Upper lobe of left lung (tissue), 6 donors: ENCODE measurements around the gene TSPAN1. TPM values are rescaled to one million over a fixed set of nuclear protein-coding genes. Genes with fewer than 3 reads are reported as not detected.

Source experiments
- ATAC-seq, 2 donors: fragments of 200-7000 bp; cut with Tn5 transposase; one replicate each; pipeline ENCODE4 v1.9.1; 2022; ENCODE audit warnings: mild to moderate bottlenecking in 2 of 2, moderate library complexity in 2 of 2; ENCODE audit not compliant: low FRiP score in 2 of 2
- DNase-seq, 2 donors: peaks; one replicate each; pipeline ENCODE4 v3.0.0-alpha.2; 2019 to 2020
- H3K27ac ChIP-seq, 4 donors: fragments of 200-600 bp; sonication (generic); one replicate each; pipeline ENCODE4 v1.5.1; 2016 to 2019
- H3K27me3 ChIP-seq, 4 donors: fragments of 200-600 bp; sonication (generic); one replicate each; pipeline ENCODE4 v1.5.1; 2017 to 2019
- H3K36me3 ChIP-seq, 4 donors: fragments of 200-600 bp; sonication (generic); one replicate each; pipeline ENCODE4 v1.5.1; 2016 to 2019
- H3K4me1 ChIP-seq, 4 donors: fragments of 200-600 bp; sonication (generic); one replicate each; pipeline ENCODE4 v1.5.1; 2018 to 2019
- H3K4me3 ChIP-seq, 4 donors: fragments of 200-600 bp; sonication (generic); one replicate each; pipeline ENCODE4 v1.5.1; 2017 to 2019; ENCODE audit warnings: mild to moderate bottlenecking in 2 of 4, moderate library complexity in 1 of 4
- H3K9me3 ChIP-seq, 4 donors: fragments of 200-600 bp; sonication (generic); one replicate each; pipeline ENCODE4 v1.5.1; 2018 to 2019
- EP300 ChIP-seq, 4 donors: sonication (generic); formaldehyde crosslinking; IDR thresholded peaks; one replicate each; pipeline ENCODE4 v1.5.1; 2017; ENCODE audit warnings: antibody characterized with exemption in 4 of 4, control low read depth in 2 of 4
- POLR2A ChIP-seq, 4 donors: fragments of 450-650 bp; IDR thresholded peaks; one replicate each; pipeline ENCODE4 v1.5.1; 2016 to 2017; ENCODE audit warnings: antibody characterized with exemption in 4 of 4, mild to moderate bottlenecking in 2 of 4
- POLR2AphosphoS5 ChIP-seq, 2 donors: sonication (generic); formaldehyde crosslinking; IDR thresholded peaks; one replicate each; pipeline ENCODE4 v1.5.1; 2017; ENCODE audit warnings: antibody characterized with exemption in 2 of 2
- WGBS, 2 donors: methylation state at CpG; one replicate each; pipeline ENCODE4 v1.1.5; 2017 to 2018; 5-methylcytosine and 5-hydroxymethylcytosine counted together
- total RNA-seq, 6 donors: library from RNA; depleted of rRNA in 4 of 6; stranded (reverse); fragments of >200 nt in 4 of 6; gene quantifications; one replicate each; pipeline versions ENCODE4 v1.1.0 to v1.2.1, GENCODE V29; 2016 to 2021
- TF ChIP-seq, protein P1 (sequence below), 6 experiments: fragments of 450-650 bp in 4 of 6; fragments of 200-600 bp in 2 of 6; sonication (generic) in 2 of 6; IDR thresholded peaks; one replicate each; pipeline ENCODE4 v1.5.1; 2016 to 2019; ENCODE audit warnings: antibody characterized with exemption in 6 of 6
- donor health status: DM: no; HTN: no; CAD: no; lungs with moderate emphysema.
- donor health status: DM: no; HTN: yes; CAD: no; lungs with severe emphysema.

Gene TSPAN1
- total RNA-seq, 6 donors from 2014 or later = 12.2 to 109 (median 31.2) TPM

DNA sequence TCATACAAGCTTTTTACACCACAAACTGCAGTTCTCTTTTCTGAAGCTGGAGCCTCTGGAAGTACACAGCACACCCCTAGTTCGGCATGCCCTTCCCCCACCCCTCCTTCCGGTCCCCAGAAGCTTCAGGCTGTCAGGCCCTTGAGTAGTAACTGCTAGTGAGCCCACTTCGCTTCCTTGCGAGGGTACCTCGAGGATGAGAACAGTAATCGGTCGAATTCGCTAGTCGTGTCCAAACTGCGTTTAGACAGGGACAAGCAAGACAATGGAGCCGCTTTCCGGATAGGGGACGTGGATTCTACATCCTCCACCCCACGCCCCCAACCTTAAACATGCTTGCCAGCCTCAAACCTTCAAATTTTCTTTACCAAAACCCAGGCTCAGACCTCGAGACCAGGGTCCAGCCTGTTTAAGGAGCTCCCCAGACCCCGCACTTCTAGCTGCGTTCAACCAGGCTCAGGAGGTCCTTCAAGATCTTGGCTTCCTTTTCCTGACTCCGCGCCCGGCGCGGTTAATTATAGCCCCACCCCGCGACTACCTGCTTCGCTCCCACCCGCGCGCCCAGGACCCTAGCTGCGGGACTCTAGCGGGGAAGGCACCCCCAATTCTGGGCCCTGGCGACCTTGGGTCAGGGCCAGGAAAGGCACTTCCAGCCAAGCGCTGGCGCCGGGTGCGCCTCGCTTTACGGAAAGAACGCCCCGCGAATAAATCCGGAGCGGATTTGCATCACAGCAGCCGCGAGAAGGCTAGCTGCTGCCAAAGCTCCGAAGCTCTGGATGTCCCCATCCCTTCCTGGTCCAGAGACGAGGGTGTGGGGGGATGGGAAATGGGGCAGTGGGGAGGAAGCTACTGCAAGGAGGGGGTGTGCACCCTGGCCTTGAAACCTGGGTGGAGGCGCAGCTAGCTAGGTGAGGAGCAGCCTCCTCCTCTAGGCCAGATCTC, 8.1 kb upstream of the TSPAN1 start:
- DNase-seq (peak; percentile 71 to 88), ATAC-seq (peak; percentile 46 to 49)
- Histone ChIP-seq H3K27ac (peak overlapping the region; percentile 89 to 92 (median 92)), H3K36me3 (no peaks in the 10 kb centered on the region), H3K9me3 (no peaks in the 10 kb centered on the region), H3K27me3 (no peaks in the 10 kb centered on the region), H3K4me1 (peaks cover 48 to 58% (median 54%) of the 10 kb centered on the region in 4 donors), H3K4me3 (peak overlapping the region in 3 of 4 donors; percentile 38 to 53 (median 49))
- 4 to 10% methylated on average over 22 to 47 of the region's 47 CpGs for WGBS, 2 donors
- peak; percentile 75 to 84 for TF ChIP-seq POLR2AphosphoS5 (IDR thresholded peaks at IDR 0.05)
- TF ChIP-seq POLR2A (IDR thresholded peaks at IDR 0.05) = peak in 1 of 4 donors; percentile 37
- TF ChIP-seq, protein P1, sequence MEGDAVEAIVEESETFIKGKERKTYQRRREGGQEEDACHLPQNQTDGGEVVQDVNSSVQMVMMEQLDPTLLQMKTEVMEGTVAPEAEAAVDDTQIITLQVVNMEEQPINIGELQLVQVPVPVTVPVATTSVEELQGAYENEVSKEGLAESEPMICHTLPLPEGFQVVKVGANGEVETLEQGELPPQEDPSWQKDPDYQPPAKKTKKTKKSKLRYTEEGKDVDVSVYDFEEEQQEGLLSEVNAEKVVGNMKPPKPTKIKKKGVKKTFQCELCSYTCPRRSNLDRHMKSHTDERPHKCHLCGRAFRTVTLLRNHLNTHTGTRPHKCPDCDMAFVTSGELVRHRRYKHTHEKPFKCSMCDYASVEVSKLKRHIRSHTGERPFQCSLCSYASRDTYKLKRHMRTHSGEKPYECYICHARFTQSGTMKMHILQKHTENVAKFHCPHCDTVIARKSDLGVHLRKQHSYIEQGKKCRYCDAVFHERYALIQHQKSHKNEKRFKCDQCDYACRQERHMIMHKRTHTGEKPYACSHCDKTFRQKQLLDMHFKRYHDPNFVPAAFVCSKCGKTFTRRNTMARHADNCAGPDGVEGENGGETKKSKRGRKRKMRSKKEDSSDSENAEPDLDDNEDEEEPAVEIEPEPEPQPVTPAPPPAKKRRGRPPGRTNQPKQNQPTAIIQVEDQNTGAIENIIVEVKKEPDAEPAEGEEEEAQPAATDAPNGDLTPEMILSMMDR (IDR thresholded peaks at IDR 0.05) = no peak
- peak in 3 of 4 donors; percentile 76 to 93 (median 92) for TF ChIP-seq EP300 (IDR thresholded peaks at IDR 0.05)

DNA sequence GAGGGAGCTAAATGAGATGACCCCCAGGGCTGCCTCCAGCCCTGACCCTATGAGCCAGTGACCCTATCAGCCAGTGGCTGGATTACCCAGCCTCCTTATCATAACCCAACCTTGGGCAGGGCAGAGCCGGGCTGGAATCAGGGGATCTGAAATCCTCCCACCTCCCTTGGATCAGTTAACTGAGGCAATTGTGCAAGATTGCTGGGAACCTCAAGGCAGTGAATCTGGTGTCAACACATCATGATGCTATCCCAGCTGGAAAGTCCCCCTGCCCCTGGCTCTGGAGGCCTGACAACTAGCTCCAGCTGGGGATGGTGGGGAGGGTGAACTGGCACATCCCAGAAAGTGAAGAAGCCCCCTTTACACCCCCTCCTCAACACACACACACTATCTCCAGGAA, 6.4 kb upstream of the TSPAN1 start:
- DNase-seq (no peak), ATAC-seq (no peak)
- WGBS, 2 donors = 100% methylated on average over 1 of the region's 1 CpG; no CpG with 5 or more reads in 1 of the 2 donors
- no peaks in the 10 kb centered on the region for H3K36me3 ChIP-seq
- TF ChIP-seq POLR2AphosphoS5 (IDR thresholded peaks at IDR 0.05) = no peak
- TF ChIP-seq, protein P1 (IDR thresholded peaks at IDR 0.05) = no peak
- no peak for TF ChIP-seq EP300 (IDR thresholded peaks at IDR 0.05)
- H3K9me3 ChIP-seq = no peaks in the 10 kb centered on the region
- H3K27me3 ChIP-seq = no peaks in the 10 kb centered on the region
- H3K27ac ChIP-seq = peak overlapping the region; percentile 89 to 92 (median 92)
- H3K4me1 ChIP-seq = peaks cover 64 to 74% (median 71%) of the 10 kb centered on the region in 4 donors
- no peak overlapping the region for H3K4me3 ChIP-seq

DNA sequence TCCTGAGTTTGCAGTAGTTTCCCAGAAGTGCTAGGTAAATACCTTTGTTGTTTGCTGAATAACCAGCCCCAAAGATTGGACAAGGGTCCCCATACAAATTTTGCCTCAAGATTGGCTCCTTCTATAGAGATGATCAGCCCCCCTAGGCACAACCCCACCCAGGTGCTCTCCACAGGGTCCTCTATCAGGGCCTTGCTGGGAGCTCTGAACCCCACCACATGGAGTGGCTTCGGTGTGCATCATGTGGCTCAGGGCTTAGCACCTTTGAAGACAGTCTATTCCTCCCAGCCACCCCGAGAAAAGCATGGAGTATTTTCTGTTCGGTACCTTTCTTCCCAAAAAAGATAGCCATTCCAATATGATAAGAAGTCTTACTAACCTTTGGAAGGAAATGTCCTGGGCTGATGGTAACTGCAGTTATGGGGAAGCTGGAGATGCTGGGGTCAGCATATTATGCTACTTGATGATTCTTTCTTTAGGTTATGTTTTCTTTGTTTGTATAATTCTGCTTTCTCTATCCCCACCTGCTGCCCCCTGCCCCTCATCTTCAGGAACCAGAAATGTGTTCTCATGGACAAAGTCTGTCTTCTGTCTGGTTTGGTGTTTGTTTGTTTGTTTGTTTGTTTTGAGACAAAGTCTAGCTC, 5.0 kb upstream of the TSPAN1 start:
- 89 to 97% methylated on average over 3 of the region's 3 CpGs for WGBS, 2 donors
- Histone ChIP-seq H3K4me3 (no peak overlapping the region), H3K27me3 (no peaks in the 10 kb centered on the region), H3K4me1 (peaks cover 77 to 89% (median 85%) of the 10 kb centered on the region in 4 donors), H3K9me3 (no peaks in the 10 kb centered on the region), H3K36me3 (no peaks in the 10 kb centered on the region), H3K27ac (peak overlapping the region; percentile 89 to 92 (median 92))
- TF ChIP-seq EP300 (IDR thresholded peaks at IDR 0.05) (no peak), POLR2A (IDR thresholded peaks at IDR 0.05) (no peak), POLR2AphosphoS5 (IDR thresholded peaks at IDR 0.05) (no peak)
- TF ChIP-seq, protein P1 (IDR thresholded peaks at IDR 0.05) = no peak
- ATAC-seq (no peak), DNase-seq (no peak)

DNA sequence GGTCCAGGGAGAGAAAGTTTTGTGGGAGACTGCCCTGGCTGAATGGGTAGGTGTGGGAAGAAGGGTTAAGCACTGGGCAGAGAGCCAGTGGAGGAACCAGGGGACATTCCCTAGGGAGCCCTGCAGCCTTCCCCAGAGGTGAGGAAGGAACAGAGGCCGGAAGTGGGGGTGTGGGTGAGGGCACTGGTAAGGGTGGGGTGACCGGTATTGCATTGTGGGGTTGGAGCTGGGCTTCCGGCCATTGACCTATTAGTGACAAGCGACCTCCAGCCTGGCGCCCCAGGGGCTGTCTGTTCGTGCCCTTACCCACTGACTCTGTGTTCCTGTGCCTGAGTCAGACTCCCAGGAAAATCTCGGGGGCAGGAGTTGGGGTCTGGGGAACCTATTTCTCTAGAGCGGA, 3.5 kb upstream of the TSPAN1 start:
- no peaks in the 10 kb centered on the region for H3K36me3 ChIP-seq
- DNase-seq = peak in 1 of 2 donors; percentile 73
- WGBS, 2 donors = 44 to 62% methylated on average over 8 of the region's 8 CpGs
- no peaks in the 10 kb centered on the region for H3K9me3 ChIP-seq
- ATAC-seq = peak in 1 of 2 donors; percentile 34
- peak overlapping the region; percentile 70 to 92 (median 88) for H3K27ac ChIP-seq
- no peaks in the 10 kb centered on the region for H3K27me3 ChIP-seq
- TF ChIP-seq POLR2AphosphoS5 (IDR thresholded peaks at IDR 0.05) (peak; percentile 63 to 74), POLR2A (IDR thresholded peaks at IDR 0.05) (no peak), EP300 (IDR thresholded peaks at IDR 0.05) (peak in 2 of 4 donors; percentile 63 to 65)
- TF ChIP-seq, protein P1 (IDR thresholded peaks at IDR 0.05) = no peak
- H3K4me3 ChIP-seq = no peak overlapping the region
- H3K4me1 ChIP-seq = peaks cover 71 to 91% (median 87%) of the 10 kb centered on the region in 4 donors
